ENCODE measurements around the gene IDH2.

DNA sequence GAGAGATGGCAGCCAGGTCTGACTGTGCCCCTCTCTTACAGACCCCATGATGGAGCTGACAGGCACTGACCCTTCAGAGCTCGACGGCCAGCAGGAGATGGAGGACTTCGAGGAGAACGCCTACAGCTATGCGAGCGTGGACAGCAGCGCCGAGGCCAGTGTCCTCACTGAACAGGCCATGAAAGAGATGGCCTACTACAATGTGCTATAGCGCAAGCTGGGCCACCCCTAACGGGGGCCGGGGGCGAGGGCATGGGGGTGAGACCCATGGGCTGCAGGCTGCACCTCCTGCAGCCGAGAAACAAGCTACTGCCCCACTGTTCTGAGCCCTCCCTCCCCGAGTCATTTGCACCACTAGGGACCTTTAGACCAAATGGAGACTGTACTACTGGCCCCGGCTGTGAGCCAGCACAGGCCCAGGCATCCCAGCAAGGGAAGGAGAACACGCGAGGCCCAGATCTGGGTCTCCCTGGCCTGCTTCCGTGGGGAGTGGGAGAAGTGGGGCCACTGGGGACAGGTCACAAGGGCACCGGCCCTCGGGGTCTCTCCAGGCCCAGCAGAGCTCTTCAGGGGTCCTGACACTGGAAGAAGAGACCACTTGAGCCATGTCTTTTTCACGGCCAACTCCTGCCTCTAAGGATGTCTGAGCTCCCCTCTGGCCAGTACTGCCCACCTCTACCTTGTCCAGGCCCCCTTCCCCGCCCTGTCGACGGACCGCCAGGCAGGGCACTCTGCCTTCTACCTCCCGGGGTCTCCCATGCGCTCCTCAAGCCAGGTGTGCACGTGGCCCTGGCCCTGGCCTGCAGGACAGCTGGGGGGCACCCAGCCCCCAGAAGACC lies 22.4 kb downstream of the IDH2 start:
- TF ChIP-seq, protein P1, sequence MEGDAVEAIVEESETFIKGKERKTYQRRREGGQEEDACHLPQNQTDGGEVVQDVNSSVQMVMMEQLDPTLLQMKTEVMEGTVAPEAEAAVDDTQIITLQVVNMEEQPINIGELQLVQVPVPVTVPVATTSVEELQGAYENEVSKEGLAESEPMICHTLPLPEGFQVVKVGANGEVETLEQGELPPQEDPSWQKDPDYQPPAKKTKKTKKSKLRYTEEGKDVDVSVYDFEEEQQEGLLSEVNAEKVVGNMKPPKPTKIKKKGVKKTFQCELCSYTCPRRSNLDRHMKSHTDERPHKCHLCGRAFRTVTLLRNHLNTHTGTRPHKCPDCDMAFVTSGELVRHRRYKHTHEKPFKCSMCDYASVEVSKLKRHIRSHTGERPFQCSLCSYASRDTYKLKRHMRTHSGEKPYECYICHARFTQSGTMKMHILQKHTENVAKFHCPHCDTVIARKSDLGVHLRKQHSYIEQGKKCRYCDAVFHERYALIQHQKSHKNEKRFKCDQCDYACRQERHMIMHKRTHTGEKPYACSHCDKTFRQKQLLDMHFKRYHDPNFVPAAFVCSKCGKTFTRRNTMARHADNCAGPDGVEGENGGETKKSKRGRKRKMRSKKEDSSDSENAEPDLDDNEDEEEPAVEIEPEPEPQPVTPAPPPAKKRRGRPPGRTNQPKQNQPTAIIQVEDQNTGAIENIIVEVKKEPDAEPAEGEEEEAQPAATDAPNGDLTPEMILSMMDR (IDR thresholded peaks at IDR 0.05): no peak
- TF ChIP-seq POLR2A (IDR thresholded peaks at IDR 0.05): no peak
